Activated T-helper 1 cell treated with anti-CD3 and anti-CD28 coated beads, Interleukin-12 subunit alpha, Interleukin-12 subunit beta, Interleukin-2, Interleukin-4 antibody, amounts not matched to agents 30 ng/mL and 10 ng/mL and 1 ng/mL, durations not matched to agents 14 hours and 24 hours and 36 hours (primary cell): ENCODE measurements around the gene WNK1. TPM values are rescaled to one million over a fixed set of nuclear protein-coding genes. Genes with fewer than 3 reads are reported as not detected.

Experiments used
- DNase-seq: peaks from one replicate; pipeline ENCODE4 v3.0.0; 2021; ENCODE audit warnings: low spot score
- H3K27ac Mint-ChIP-seq: one replicate; pipeline ENCODE4 v1.8.0; 2021; ENCODE audit warnings: mild to moderate bottlenecking, mixed read lengths
- H3K27me3 Mint-ChIP-seq: one replicate; pipeline ENCODE4 v1.8.0; 2022; ENCODE audit warnings: mild to moderate bottlenecking, moderate library complexity, mixed read lengths; ENCODE audit not compliant: insufficient read depth
- H3K36me3 Mint-ChIP-seq: one replicate; pipeline ENCODE4 v1.8.0; 2021; ENCODE audit warnings: low read depth, mixed read lengths
- H3K4me1 Mint-ChIP-seq: one replicate; pipeline ENCODE4 v1.8.0; 2021; ENCODE audit warnings: low read depth, mixed read lengths
- H3K4me3 Mint-ChIP-seq: one replicate; pipeline ENCODE4 v1.8.0; 2021; ENCODE audit warnings: mild to moderate bottlenecking, moderate library complexity, mixed read lengths
- H3K9me3 Mint-ChIP-seq: one replicate; pipeline ENCODE4 v1.8.0; 2021; ENCODE audit warnings: mixed read lengths
- intact Hi-C: fragments of 100-400 bp; cut with micrococcal nuclease; formaldehyde crosslinking; loops from one replicate; pipeline ENCODE4 v1.15.1; 2024
- total RNA-seq: library from RNA; stranded (reverse); gene quantifications from 2 replicates; pipeline ENCODE4 v1.2.3, GENCODE V29; 2022

Gene WNK1
- total RNA-seq, 1 donor from 2014 or later = 178 TPM

GRCh38 chr12:817941-818600 is 65.7 kb downstream of the WNK1 start:
- DNase-seq = no peak
- no peaks in the 10 kb centered on the region for H3K9me3 Mint-ChIP-seq
- H3K4me3 Mint-ChIP-seq = no peak overlapping the region
- peaks cover 23% of the 10 kb centered on the region for H3K36me3 Mint-ChIP-seq
- H3K27ac Mint-ChIP-seq = no peak overlapping the region
- no peaks in the 10 kb centered on the region for H3K27me3 Mint-ChIP-seq
- peaks cover 67% of the 10 kb centered on the region for H3K4me1 Mint-ChIP-seq
- intact Hi-C loops = loop anchor here (2.0 to 5.0 kb wide), 2 partner anchors 274 to 765 kb away; no protein-coding TSS in a partner anchor

GRCh38 chr12:818733-819132 is 66.4 kb downstream of the WNK1 start:
- Mint-ChIP-seq H3K4me1 (peaks cover 66% of the 10 kb centered on the region), H3K9me3 (no peaks in the 10 kb centered on the region), H3K4me3 (no peak overlapping the region), H3K27ac (no peak overlapping the region), H3K36me3 (peaks cover 24% of the 10 kb centered on the region), H3K27me3 (no peaks in the 10 kb centered on the region)
- DNase-seq = no peak
- intact Hi-C loops = loop anchor here (5.0 kb wide), 1 partner anchor 274 kb away; no protein-coding TSS in a partner anchor

DNA sequence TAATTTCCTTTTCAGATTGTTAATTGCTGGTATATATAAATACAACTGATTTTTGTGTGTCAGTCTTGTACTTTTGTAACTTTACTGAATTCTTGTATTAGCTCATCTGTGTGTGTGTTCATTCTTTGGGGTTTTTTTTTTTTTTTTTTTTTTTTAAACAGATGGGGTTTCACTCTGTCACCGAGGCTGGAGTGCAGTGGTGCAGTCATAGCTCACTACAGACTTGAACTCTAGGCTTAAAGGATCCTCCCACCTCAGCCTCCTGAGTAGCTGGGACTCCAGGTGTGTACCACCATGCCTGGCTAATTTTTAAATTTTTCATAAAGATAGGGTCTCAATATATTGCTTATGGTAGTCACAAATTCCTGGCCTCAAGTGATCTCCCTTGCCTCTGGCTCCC is 68.0 kb downstream of the WNK1 start:
- Mint-ChIP-seq H3K9me3 (no peaks in the 10 kb centered on the region), H3K27ac (no peak overlapping the region), H3K36me3 (peaks cover 20% of the 10 kb centered on the region), H3K4me3 (no peak overlapping the region), H3K4me1 (peaks cover 66% of the 10 kb centered on the region), H3K27me3 (no peaks in the 10 kb centered on the region)
- no peak for DNase-seq
- intact Hi-C loops = no loop called here

GRCh38 chr12:823028-823698 is 70.8 kb downstream of the WNK1 start:
- Mint-ChIP-seq H3K27me3 (no peaks in the 10 kb centered on the region), H3K4me3 (no peak overlapping the region)
- intact Hi-C loops = no loop called here

GRCh38 chr12:826331-826730 is 74.0 kb downstream of the WNK1 start:
- Mint-ChIP-seq H3K4me1 (peaks cover 43% of the 10 kb centered on the region), H3K4me3 (no peak overlapping the region), H3K27me3 (no peaks in the 10 kb centered on the region), H3K36me3 (peaks cover 36% of the 10 kb centered on the region), H3K9me3 (no peaks in the 10 kb centered on the region), H3K27ac (no peak overlapping the region)
- DNase-seq = no peak
- intact Hi-C loops = no loop called here

More at GRCh38 chr12:823028-823698, 70.8 kb downstream of the WNK1 start:
- Mint-ChIP-seq H3K4me1 (peaks cover 58% of the 10 kb centered on the region), H3K27ac (peak overlapping the region; percentile 70), H3K36me3 (peaks cover 20% of the 10 kb centered on the region), H3K9me3 (no peaks in the 10 kb centered on the region)
- DNase-seq = no peak

DNA sequence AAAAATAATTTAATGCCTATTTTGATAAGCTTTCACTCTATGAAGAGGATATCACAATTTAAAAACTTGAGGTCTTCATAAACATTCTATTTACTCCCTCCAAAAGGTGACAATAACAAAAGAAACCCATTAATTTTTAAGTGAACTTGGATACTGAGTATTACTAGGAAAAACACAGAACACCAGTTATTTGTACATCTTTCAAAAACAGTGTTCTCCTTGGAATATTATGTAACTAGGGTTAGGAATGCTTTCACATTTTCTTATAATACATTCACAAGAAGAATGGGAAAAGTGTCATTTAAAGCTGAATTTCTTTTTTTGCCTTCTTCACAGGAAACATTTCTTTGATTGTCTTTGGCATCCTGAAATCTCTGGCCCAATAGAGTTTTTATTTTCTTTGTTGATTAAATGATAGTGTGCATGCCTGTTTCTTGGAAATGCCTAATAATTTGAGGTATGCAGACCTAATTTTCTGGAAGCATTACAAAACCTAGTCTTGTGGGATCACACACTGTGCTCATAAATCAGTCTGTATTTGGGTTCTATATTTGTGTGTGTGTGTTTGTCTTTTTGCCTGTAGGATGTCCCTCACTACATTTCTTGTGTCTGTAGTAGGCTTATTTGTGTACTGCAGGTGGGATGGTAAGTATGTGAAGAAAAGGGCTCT is 76.5 kb downstream of the WNK1 start:
- Mint-ChIP-seq H3K27ac (no peak overlapping the region), H3K27me3 (no peaks in the 10 kb centered on the region), H3K9me3 (no peaks in the 10 kb centered on the region), H3K4me3 (no peak overlapping the region), H3K36me3 (peaks cover 40% of the 10 kb centered on the region), H3K4me1 (peaks cover 25% of the 10 kb centered on the region)
- no peak for DNase-seq
- intact Hi-C loops = no loop called here

DNA sequence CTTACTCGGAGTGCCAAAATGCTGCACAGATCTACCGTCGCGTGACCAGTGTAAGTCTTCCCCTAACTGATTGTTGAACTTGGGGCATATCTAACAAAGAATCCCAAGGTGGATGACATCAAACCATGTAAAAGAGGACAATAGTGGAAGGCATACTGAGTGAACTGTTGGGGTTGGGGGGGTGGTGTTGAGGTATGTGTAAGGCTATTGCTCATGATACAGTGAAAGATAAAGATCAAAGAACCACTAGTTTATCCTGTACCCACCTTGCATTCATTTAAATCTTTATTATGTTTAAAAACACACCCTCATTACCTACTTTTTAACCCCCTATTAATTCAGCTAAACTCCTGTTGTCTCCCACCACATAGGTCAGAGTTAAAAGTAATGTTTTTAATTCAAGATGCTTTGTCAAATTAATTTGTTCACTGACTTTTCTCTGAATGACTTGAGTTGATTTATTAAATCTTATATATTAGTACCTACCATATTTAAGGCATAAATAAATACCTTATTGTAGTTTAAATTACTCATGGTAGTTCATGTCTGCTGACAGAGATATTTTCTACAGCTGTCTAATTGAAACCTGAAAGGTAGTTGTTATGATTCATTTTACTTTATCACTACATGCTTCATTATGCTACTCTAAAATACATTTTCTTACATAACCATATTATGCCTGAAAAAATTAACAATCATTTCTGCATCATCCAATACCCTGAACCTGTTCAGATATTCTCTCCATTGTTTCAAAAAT is 77.9 kb downstream of the WNK1 start:
- Mint-ChIP-seq H3K36me3 (peaks cover 50% of the 10 kb centered on the region), H3K4me1 (peaks cover 21% of the 10 kb centered on the region), H3K27me3 (no peaks in the 10 kb centered on the region), H3K27ac (no peak overlapping the region), H3K4me3 (no peak overlapping the region), H3K9me3 (no peaks in the 10 kb centered on the region)
- intact Hi-C loops = no loop called here
- DNase-seq = no peak

GRCh38 chr12:835754-836518 is 83.6 kb downstream of the WNK1 start:
- Mint-ChIP-seq H3K4me3 (no peak overlapping the region), H3K4me1 (peaks cover 13% of the 10 kb centered on the region), H3K9me3 (no peaks in the 10 kb centered on the region), H3K27ac (no peak overlapping the region), H3K27me3 (no peaks in the 10 kb centered on the region), H3K36me3 (peaks cover 38% of the 10 kb centered on the region)
- DNase-seq = no peak
- intact Hi-C loops = no loop called here

DNA sequence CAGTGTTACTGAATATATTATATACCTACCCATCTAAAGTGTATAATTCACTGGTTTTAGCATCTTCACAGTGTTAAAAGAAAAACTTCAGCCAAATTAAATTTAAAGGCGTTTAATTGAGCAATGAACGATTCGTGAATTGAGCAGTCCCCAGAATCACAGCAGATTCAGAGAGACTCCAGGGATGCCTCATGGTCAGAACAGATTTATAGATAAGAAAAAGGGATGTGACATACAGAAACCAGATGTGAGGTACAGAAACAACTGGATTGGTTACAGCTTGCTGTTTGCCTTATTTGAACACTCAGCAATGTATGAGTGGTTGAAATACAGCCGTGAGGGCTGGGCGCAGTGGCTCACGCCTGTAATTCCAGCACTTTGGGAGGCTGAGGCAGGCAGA is 84.6 kb downstream of the WNK1 start:
- no peaks in the 10 kb centered on the region for H3K27me3 Mint-ChIP-seq
- no peak for DNase-seq
- no peaks in the 10 kb centered on the region for H3K9me3 Mint-ChIP-seq
- H3K36me3 Mint-ChIP-seq = peaks cover 37% of the 10 kb centered on the region
- H3K4me3 Mint-ChIP-seq = no peak overlapping the region
- H3K27ac Mint-ChIP-seq = no peak overlapping the region
- peaks cover 13% of the 10 kb centered on the region for H3K4me1 Mint-ChIP-seq
- intact Hi-C loops = no loop called here

DNA sequence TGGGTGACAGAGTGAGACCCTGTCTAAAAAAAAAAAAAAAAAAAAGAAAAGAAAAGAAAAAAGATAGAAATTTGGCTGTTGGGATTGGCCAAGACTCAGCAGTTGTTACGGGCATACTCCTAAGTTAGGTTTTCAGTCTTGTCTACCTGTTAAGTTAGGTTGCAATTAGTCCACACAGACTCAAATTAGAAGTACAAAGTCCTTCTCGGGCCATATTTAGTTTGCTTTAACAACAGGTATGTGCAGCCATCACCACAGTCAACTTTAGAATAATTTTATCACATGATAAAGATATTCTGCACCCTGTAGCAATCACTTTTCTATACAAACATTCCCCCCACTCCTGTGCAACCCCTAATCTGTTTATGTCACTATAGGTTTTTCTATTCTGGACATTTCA is 85.2 kb downstream of the WNK1 start:
- no peak for DNase-seq
- peaks cover 16% of the 10 kb centered on the region for H3K4me1 Mint-ChIP-seq
- no peaks in the 10 kb centered on the region for H3K9me3 Mint-ChIP-seq
- intact Hi-C loops = no loop called here
- no peak overlapping the region for H3K27ac Mint-ChIP-seq
- H3K36me3 Mint-ChIP-seq = peaks cover 36% of the 10 kb centered on the region
- H3K27me3 Mint-ChIP-seq = no peaks in the 10 kb centered on the region
- H3K4me3 Mint-ChIP-seq = no peak overlapping the region

DNA sequence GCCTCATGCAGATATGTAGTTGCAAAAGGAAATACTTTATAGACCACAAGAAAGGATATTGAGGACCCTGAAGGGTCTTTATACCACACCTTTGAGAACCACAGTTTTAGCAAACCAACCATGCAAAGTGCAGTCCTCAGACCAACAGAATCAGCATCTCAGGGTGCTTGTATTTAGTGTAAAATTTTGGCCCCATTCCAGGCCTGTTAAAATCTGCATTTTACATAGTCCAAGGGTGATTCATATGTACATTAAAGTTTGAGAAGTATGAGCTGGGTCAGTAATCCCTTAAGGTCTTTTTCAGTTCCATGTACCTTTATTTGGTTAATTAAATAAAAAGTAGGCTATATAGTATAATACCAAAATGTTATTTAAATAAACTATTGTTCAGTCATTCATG is 91.2 kb downstream of the WNK1 start:
- H3K27me3 Mint-ChIP-seq = no peaks in the 10 kb centered on the region
- peaks cover 28% of the 10 kb centered on the region for H3K36me3 Mint-ChIP-seq
- DNase-seq = no peak
- no peaks in the 10 kb centered on the region for H3K9me3 Mint-ChIP-seq
- no peak overlapping the region for H3K27ac Mint-ChIP-seq
- no peak overlapping the region for H3K4me3 Mint-ChIP-seq
- H3K4me1 Mint-ChIP-seq = peaks cover 33% of the 10 kb centered on the region
- intact Hi-C loops = no loop called here

- Mint-ChIP-seq H3K27me3 (no peaks in the 10 kb centered on the region), H3K27ac (peak overlapping the region; percentile 15), H3K36me3 (peaks cover 21% of the 10 kb centered on the region), H3K4me1 (peaks cover 44% of the 10 kb centered on the region), H3K9me3 (peaks cover 5% of the 10 kb centered on the region), H3K4me3 (no peak overlapping the region)
- DNase-seq = no peak
- intact Hi-C loops = loop anchor here (5.0 kb wide), 1 partner anchor 34 kb away; no protein-coding TSS in a partner anchor
These were observed 94.0 kb downstream of the WNK1 start for GRCh38 chr12:846421-846820.
